HG03280 (cell line): ENCODE results near the gene ATP10B.

Experiments used
- ATAC-seq: cut with Tn5 transposase; IDR thresholded peaks from one replicate; pipeline ENCODE4 v1.9.1; 2021; ENCODE audit warnings: mild to moderate bottlenecking, moderate library complexity; ENCODE audit not compliant: unreplicated experiment

Gene ATP10B

DNA sequence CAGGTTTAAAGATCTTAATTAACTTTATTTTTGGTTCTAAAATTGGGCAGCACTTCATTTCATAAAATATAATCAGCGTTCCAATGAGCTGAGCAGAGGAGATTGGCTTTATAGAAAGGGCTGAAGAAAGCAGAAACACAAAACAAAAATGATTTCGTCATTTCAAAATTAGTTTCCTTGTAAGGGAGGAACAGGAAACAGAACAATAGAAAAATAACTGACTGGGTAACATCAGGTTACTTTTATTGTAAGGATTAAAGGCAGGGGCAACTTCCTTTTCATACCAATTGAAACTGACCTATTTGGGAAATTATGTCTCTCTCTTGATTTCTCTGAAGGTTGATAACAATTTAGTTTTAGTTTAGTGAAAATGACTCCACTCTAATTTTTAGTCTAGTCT lies 157.1 kb downstream of the ATP10B start:
- ATAC-seq = no peak

DNA sequence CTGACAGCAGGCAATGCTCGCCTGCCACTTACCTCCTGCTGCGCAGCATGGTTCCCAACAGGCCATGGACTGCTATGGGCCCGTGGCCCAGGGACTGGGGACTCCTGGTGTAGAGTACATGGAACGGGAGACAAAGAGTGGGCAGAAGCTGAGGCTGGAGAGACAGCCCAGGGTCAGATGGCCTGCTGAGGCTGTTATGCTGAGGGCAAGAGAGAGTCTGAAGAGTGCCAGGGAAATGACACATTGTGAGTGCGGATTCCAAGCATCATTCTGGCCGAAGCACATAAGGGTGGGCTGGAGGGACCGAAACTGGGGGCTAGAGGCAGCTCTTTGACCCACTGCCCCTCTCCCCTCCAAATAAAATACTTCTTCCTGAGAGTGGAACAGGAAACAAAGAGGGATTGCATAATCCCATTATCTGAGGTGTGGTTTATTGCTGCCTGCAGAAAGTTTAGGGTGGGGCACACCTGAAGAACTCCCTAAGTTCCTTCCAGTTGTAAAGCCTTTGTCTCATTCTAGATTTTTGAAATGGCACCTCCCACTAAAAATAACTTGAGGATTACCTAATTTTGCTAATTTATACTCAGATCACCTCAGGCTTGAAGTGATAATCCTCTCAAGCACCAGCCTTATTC lies 158.1 kb downstream of the ATP10B start:
- ATAC-seq = no peak

DNA sequence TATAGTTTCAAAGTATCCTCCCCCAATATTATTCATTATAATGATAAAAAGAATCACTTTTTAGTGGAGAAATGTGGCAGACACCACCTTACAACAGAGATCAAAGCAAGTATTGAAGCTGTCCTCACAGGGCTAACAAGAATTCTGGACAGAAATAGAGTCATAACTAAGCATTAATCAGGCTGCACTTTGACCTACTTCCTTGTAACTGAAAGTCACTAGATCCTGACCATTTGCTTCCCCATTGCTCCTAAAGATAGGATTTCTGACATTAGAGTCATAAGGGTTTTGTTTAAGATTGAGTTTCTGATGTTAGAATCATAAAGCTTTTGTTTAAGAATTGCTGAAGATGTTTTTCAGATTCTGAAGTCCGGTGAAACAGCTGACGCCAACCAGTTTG lies 159.7 kb downstream of the ATP10B start:
- ATAC-seq = no peak

DNA sequence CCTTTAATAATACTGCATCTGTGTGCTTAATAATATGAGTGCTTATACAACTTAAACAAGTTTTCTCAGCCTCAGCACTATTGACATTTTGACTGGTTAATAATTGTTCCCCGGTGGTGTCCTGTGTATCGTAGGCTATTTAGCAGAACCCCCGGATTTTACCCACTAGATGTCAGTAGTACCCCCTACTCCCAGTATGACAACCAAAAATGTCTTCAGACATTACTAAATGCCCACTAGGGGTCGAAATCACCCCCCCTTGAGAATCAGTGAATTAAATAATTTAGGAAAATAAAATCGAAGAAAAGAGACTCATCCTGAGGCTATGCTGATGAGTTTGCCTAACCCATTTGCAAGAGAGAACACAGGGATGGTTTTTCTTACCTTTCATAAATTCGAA lies 166.3 kb downstream of the ATP10B start:
- ATAC-seq = peak; percentile 74

DNA sequence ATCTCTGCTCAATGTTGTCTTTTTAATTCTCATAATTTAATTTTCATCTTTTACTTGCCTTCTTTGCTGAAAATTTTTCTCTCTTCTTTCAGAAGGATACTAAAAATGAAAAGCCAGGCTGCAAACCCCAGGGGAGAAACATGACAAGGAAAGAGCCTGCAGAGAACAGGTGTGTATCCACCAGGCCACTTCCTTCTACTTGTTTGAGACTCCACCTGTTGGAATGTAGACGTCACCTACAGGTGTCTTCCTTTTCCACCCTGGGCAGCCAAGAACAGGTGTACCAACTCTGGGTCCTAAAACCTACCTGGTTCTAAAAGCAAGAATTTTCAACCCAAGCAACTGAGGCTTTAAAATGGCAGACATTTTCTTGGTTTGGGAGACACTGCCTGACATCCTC lies 166.8 kb downstream of the ATP10B start:
- peak; percentile 15 for ATAC-seq

DNA sequence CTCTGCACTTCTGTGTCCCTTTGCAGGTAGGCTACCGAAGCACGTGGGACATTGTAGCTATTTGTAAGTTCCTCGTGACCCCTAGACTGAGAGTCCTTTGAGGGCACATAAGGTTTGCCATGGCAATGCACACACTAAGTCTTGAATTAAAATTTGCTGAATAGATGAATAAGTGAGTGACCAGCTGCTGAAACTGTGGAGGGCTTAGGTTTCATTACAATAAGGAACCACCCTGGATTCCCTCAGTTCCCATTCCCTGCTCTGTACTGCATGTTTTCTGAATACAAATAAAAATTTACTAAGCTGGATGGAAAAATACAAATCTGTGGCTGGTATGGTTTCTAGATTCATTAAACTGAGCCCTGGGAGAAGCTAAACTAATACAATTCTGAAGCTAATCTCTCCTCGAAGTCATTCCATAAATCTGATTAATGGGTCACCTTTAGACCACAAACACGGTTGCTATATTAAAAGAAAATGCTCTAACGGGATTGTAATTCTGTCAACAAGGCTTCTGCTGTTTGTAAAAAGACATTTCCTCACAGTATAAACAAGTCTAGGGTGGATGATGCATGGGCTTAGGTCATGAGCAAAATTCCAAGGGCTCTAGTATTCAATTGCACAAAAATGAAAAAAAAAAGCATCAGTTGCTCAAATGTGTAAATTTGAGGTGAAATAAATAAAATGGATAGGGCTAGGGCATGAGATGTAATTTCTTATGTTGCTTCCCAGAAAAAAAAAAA lies 172.3 kb downstream of the ATP10B start:
- ATAC-seq = no peak

DNA sequence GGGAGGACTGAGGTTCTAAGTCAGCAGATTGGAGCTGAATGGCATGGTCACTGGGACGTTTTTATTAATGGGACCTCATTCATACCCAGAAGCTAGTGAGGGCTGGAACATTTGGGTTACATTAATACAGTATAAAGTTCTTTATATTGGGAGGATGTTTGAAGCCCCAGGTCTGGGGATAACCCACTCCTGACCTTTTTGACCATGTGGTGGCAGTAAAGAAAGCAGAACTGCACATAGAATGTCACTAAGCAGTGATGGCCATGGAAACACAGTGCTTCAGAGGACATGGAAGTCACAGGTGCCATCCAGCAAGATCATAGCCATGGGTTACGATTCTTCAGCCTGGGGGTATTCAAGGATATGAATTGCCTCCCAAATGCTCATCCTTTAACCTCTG lies 176.0 kb downstream of the ATP10B start:
- no peak for ATAC-seq

DNA sequence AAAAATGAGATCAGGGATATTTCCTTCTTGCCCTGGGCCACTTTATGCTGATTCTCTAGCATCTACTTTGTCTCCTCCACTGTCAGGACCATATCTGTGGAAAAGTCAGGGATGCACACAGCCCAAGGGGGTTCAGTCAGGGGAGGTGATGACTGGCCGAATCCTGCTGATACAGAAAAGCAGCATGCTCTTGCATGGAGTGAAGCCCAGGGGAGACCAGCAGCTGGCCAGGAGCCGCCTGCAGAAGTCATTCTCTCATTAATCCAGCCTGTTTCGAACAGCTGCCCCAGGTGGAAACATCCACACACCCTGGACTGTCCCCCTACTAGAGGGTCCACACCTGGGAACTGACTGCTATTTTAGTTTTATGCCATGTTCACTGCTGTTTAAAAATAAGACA lies 177.1 kb downstream of the ATP10B start:
- no peak for ATAC-seq

DNA sequence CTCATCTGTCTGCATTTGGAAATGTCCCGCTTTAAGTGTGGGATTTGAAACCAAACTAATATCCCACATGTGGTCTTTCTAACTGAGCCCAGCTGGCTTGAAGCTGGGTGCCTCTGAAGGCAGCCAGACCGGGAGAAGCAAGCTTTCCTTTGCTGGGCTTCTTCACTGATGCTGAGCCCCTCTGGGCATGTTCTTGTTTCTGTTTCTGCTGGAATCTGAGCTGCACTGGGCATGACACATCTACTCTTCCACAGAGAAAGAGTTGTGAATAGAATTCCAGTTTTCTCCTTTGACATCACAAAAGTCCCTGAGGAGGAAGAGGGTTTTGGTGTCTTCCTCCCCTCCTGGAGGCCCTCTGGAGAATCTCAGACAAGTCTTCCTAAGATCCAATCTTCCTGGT lies 179.5 kb downstream of the ATP10B start:
- no peak for ATAC-seq

DNA sequence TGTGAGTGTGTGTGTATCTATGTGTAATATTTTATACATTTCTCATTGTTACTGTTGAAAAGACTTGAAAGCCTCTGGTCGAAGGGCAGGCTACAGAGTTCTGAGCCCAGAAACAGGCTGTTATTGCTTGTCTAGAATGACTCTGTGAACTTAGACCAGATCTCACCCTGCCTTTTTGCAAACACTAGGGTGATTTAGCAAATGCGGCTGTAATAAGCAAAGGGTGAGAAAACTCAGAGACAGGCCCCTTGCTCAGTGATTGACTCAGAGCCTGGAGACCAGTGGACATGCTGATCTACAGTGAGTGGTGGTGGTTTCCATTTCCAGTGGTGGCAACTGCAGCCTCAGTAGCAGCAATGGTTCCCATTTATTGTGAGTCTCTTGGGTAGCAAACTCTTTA lies 183.7 kb downstream of the ATP10B start:
- ATAC-seq = no peak

DNA sequence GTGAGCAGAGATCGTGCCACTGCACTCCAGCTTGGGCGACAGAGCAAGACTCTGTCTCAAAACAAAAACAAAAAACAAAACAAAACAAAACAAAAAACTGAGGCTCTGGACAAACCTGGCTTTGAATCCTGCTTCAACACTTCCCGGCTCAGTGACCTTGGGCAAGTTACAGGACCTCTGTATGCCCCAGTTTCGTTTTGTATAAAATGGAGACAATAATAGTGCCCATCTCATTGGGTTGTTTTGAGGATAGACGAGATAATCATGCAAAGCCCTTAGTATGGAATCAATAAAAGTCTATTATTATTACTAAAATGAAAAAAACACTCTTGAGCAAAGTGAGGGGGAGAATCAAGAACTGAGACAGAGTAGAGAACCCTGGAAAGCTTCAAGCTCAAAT lies 184.9 kb downstream of the ATP10B start:
- ATAC-seq = no peak

DNA sequence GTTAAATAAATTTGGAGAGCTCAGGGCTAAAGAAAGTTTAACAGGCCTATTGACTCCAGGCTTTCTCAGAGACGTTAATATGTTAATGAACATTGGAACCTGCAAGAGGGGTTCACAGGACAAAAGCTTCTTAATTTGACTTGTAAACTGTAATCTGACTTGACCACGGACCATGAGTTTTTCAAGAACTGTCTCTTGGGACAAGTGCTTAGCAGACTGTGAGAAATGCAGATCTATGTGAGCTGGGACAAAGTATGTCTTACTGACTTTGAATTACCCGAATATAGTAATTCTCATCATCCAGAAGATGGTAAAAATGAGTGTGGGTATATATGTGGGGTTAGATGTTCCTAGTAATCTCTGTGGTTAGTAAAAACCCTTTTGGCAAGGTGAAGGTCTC lies 186.6 kb downstream of the ATP10B start:
- ATAC-seq = no peak

DNA sequence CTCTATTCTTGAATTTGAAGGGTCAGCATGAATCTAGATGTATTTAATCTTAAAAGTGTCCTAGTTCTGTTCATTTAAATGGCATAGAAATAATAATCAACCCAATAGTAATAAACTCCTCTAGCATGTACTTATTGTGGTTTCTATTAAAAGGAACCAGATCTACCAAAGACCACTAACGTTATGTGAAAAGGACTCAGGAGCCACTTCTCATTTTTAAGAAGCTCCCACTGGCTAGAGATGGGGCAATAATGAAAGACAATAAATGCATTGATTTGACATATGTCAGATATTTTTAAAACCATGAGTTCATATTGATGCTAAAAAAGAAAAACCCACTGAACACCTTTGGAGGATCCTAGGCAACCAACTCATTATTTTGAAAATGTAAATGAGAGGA lies 191.9 kb downstream of the ATP10B start:
- ATAC-seq = no peak

DNA sequence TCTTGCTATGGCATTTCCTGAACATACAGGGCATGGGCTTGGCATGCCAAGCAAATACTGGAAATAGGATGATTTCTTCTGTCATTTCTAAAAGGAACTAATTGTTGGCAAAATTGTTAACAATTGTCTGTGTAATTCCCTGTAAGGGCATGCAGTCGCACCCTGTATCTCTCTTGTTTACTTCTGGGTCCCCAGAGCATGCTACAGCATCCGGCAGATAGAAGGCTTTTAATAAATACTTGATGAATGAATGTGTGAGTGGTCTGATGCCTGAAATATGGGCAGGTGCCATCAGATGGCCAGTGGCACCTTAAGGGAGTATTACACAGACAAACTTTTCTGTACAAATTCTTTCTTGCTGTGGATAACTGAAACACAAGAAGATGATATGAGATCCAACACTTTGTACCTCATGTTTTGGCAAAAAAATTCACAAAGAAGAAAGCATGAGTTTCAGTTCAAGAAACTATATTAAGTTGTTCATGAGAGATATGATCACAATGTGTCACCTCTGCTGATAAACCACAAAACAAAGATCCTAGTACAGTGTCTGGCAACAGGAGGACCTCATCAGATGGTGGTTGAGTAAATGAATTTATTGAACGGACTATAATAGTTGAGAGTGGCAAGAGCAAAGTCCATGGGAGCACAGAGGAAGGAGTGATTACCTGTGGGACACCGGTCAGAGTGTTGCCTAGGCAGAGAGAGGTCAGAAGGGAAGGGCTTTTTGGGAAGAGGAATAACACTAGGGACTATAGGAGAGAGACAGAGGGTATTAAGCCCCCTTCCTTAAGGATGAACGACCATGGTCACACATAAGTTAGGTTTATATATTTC lies 194.2 kb downstream of the ATP10B start:
- ATAC-seq = no peak

DNA sequence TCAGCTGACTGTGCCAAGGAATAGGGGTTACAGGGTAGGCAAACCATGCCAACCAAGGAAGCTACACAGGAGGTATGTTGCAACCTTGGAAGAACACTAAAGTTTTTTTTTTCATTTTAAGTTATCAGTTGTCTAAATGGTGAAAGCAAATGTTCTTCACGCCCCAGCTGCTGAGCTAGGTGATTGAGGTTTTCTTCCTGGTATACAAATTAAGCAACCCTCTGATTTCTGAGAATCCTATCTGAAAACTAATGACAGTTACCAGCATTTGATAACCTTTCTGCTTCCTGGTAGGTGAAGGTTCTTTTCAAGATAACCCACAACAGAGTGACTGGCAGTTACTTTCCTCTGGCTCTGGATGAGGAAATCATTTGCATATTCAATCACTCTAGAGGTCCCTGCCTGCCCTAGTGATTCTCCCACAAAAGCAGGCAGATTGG lies 194.9 kb downstream of the ATP10B start:
- no peak for ATAC-seq

DNA sequence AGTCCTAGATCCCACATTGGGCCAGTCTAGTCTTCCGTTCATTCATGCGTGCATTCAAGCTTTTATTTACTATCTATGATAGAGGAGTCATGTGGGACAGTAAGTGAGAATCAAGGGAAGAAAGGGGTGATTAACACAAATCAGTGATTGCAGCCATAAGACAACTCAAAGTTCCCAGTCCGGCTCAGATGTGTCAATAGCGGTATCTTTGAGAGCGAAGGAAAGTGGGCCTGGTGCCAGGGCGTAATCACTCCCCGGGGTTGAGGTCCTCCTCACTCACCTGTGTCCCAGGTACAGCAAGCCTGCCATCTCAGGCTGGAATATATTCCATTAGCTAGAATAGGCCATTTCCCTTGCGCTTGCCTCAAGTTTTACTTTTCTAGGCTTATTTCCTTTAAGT lies 196.3 kb downstream of the ATP10B start:
- ATAC-seq = no peak

DNA sequence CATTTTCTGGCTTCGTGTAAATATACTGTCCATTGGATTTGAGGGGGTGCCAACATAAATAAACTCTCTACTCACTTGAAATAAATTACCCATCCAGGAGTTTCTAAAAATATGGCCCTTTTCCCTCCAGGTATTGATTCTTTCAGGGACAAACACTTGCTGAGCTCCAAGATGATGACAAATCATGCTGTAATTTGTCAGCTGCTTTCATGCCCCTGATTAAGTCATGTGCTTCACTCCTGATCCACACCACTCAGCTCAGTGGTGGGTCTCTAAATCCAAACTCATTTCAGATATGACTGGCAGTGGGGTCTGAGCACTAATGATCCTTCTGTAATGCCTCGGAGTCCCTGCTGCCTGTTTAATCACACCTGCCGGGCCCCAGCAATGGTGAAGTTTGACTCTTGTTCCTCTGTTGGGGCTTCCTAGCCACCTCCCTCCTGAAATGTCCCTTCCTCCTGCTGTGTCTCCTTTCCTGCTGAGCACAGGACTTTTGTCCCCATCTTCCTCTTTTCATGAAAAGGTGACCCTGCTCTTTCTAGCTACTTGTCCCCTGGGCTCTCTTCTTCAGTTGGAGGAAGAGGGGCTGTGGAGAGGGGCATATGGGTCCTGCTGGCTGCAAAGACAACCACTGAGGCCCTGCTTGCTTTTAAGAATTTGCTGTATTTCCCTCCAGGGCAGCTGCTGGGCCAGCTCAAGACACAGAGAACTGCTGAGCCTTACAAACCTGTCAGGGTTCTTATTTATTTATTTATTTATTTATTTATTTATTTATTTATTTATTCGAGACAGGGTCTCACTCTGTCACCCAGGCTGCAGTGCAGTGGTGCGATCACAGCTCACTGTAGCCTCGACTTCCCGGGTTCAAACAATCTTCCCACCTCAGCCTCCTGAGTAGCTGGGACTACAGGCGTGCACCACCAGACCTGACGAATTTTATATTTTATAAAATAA lies 200.0 kb downstream of the ATP10B start:
- no peak for ATAC-seq

DNA sequence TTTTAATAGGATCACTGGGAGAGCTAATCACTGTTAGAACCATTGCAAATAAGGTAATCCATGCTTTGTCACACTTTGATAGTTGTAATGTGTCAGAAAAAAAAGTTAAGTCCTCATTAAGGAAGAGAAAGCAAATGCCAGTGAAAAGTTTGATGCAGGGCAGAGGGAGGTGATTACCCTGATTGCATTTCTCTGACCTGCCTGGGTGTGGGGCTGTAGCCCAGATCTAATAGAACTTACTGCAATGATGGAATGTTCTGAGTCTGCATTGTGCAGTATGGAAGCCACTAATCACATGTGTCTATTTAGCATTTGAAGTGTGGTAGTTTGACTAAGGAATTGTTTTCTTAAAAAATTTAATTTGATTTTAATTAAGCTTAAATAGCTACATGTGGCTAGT lies 202.7 kb downstream of the ATP10B start:
- ATAC-seq = no peak

DNA sequence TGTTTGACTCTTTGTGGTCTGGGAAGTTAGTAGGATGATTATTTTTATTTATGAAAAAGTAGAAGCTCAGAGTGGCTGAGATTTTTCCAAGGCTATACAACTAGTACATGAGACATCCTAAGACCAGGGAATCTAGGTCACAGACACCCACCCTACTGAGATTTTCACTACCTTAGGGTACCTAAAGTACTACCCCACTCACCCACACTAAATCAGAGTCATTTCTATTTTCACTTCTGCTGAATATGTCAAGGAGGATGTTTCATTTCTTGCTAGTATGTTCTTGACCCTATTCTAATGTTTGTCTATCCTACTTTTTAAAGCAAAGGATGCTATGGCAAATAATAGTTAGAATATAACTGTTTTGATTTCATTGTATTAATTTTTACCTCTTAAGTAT lies 206.0 kb downstream of the ATP10B start:
- no peak for ATAC-seq

DNA sequence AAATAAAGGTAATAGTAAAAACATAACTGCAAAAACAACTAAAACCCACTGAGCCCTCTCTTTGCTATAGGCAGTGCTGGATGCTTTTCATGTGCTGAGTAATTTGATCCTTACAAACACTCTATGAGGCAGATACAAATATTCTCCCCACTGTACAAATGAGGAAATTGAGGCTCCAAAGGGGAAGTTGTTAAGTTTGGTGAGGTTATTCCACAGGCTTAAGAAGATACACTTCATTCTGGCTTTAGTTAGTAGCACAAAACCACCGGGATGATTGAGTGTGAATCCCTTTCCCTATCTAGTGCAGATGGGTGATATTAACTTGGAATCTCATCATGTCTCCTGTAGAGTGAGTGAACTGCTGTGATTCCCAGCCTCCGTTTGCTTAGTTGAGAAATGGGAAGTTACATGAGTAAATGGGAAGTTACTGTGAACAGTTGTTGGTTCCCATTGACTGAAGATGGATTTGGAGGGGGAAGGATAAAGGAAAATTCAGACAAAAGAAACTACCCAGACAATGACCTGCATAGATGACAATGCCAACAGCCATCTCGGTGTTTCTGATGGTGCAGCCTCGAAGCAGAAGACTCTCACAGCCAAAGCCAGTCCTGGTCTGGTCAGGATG lies 208.3 kb downstream of the ATP10B start:
- ATAC-seq = no peak
